GM18498 (cell line): ENCODE data around the gene AADACL3.
"Not testable (repeated sequence)": the region's sequence is repeated elsewhere in the genome, so short reads cannot be mapped to it uniquely, and the experiment has no call there.

Experiments
- ATAC-seq: cut with Tn5 transposase; IDR thresholded peaks from one replicate; pipeline ENCODE4 v1.9.1; 2021; ENCODE audit warnings: mild to moderate bottlenecking, moderate library complexity; ENCODE audit not compliant: unreplicated experiment

AADACL3 gene

DNA sequence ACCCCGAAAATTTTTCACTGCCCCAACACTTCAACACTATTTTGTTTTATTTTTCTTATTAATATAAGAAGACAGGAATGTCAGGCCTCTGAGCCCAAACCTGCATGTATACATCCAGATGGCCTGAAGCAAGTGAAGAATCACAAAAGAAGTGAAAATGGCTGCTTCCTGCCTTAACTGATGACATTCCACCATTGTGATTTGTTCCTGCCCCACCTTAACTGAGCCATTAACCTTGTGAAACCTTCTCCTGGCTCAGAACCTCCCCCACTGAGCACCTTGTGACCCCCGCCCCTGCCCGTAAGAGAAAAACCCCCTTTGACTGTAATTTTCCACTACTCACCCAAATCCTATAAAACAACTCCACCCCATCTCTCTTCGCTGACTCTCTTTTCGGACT is 2.3 kb upstream of the AADACL3 start:
- ATAC-seq: not testable (repeated sequence)

DNA sequence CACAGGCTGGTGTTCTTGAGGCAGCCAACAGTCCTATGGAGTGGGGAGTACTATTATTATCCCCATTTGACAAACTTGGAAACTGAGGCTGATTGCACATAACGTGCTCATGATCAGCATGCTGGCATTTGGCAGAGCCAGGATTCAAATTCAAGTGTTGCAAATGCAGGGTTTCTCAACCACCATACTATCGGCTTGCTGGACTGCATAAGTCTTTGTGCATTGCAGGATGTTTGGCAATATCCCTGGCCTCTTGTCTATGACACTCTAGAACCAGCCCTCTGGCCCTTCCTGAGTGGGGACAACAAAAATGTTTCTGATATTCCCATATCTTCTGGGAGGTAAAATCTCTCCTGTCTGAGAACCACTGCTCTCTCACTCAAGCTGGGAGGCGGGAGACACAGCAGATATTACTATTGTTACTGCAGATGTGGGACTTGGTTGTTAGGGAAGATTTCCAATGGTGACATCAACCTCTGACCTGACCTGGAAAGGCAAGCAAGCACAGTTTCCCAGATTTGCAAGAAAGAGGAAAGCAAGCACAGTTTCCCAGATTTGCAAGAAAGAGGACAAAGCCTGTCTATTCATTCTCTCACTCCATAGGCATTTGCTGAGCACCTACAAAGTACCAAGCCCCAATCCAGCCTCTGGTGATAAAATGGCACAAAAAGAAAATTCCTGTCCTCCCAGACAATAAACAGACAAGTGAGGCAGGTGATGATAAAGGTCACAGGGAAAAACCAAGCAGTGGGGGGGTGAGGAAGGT is 1.0 kb upstream of the AADACL3 start:
- ATAC-seq: no peak

DNA sequence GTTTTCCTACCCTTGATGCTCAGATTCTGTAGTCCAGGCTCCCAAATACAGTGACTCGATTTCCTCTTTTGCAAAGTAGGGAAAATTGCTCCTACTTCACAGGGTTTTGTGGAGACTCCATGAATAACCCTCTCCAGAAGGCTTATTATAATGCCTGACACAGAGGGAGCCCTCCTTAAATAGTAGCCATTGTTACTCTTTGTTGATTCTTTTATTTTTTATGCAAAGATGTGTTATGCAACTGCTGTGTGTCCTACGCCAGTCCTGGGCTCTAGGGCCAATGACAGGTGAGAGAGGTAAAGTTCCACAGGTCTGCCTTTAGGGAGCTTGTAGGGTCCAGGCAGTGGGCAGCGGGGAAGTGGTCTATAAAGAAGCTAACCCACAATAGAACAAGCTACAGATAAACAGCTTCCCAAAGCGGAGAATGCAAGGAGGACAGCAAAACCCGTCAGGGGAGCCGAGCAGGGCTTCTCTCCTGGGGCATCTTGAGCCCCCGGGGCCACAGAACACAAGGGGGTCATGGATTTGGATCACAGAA is 1.5 kb downstream of the AADACL3 start:
- no peak for ATAC-seq

DNA sequence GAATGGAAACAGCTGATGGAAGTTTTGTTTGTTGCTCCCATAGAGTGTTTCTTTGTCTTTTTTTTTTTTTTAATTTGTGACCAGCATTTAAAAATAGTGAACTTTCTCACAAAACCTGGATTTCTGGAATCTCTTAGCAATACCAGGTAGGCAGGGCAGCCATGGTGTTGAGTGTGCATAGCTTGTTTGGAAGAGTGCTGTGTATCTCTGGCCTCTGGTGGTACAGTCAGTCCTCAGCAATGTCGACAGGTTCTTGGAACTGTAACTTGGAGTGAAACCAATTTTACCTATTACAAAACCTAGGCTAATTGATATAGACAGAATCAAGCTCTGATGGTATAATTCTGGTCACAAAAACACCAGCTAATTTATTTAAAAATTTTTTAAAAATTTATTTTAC is 6.7 kb downstream of the AADACL3 start:
- no peak for ATAC-seq

DNA sequence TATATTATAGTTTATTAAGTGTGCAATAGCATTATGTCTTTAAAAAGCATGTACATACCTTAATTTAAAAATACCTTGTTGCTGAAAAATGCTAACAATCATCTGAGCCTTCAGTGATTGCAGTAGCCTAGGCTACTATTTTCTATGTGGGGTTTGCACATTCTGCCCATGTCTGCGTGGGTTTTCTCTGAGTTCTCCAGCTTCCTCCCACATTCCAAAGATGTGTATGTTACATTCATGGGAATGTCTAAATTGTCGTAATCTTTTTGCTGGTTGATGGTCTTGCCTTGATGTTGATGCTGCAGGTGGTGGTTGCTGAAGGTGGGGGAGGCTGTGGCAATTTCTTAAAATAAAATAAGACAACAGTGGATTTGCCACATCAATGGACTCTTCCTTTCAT is 12.5 kb downstream of the AADACL3 start:
- no peak for ATAC-seq

DNA sequence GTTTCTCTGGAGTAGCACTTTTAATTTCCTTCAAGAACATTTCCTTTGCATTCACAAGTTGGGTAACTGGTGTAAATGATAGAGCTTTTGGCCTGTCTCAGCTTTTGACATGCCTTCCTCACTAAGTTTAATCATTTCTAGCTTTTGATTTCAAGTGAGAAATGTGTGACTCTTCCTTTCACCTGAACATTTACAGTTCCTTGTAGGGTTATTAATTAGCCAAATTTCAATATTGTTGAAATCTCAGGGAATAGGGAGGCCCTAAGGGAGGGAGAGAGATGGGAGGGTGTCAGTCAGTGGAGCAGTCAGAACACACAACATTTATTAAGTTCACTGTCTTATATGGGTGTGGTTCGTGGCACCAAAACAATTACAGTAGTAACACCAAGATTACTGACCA is 14.2 kb downstream of the AADACL3 start:
- no peak for ATAC-seq

DNA sequence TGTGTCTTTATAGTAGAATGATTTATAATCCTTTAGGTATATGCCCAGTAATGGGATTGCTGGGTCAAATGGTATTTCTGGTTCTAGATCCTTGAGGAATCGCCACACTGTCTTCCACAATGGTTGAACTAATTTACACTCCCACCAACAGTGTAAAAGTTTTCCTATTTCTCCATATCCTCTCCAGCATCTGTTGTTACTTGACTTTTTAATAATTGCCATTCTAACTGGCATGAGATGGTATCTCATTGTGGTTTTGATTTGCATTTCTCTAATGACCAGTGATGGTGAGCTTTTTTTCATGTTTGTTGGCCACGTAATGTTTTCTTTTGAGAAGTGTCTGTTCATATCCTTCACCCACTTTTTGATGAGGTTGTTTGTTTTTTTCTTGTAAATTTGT is 15.2 kb downstream of the AADACL3 start:
- not testable (repeated sequence) for ATAC-seq

DNA sequence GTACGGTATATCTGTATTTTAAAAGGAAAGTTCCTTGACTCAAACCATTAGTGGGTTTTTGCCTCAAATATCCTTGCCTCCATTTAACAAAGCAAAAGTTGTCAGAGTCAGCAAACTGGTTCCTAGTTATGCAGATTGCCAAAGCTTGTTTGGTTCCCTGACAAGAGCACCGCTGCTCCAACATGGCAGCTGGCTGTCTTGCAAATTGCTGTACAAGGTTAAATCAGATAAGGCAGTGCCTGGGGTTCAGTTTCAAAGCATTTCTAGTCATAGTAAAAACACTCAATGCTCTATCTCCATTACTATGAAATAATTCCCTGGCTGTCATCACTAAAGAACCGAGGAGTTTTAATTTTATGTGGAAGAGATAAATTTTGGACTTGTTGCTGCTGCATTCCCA is 18.7 kb downstream of the AADACL3 start:
- no peak for ATAC-seq

DNA sequence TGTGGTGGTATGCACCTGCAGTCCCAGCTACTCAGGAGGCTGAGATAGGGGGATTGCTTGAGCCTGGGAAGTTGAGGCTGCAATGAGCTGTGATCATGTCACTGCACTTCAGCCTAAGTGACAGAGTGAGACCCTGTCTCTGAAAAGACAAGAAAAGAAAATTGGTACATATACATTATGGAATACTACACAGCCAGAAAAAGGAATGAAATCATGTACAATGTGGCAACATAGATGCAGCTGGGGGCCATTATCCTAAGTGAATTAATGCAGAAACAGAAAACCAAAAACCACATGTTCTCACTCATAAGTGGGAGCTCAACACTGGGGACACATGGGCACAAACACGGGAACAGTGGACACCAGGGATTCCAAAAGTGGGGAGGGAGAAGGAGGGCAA is 23.0 kb downstream of the AADACL3 start:
- no peak for ATAC-seq

DNA sequence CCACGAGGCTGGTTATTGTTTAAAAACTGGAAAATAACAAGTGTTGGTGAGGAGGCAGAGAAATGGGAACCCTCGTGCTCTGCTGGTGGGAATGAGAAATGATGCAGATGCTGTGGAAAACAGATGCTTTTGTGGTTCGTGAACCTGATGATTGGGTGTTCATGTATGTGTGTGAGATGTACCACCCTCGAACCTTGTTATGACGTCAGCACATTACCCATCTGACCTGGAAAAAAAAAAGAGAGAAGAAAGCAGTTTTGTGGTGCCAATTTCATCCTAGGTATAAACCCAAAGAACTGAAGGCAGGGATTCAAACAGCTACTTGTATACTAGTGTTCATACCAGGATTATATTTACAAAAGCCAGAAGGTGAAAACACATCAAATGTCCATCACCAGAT is 23.7 kb downstream of the AADACL3 start:
- no peak for ATAC-seq

DNA sequence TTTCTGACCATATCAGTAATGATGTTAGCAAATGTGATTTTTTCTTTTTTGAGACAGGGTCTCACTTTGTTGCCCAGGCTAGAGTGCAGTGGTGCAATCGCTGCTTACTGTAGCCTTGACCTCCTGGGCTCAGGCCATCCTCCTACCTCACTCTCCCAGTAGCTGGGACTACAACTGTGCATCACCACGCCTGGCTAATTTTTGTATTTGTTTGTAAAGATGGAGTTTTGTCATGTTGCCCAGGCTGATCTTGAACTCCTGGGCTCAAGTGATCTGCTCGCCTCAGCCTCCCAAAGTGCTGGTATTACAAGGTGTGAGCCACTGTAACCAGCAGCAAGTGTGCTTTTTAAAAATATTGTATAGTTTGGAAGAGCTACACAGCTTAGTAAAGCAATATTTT is 26.0 kb downstream of the AADACL3 start:
- ATAC-seq: no peak

DNA sequence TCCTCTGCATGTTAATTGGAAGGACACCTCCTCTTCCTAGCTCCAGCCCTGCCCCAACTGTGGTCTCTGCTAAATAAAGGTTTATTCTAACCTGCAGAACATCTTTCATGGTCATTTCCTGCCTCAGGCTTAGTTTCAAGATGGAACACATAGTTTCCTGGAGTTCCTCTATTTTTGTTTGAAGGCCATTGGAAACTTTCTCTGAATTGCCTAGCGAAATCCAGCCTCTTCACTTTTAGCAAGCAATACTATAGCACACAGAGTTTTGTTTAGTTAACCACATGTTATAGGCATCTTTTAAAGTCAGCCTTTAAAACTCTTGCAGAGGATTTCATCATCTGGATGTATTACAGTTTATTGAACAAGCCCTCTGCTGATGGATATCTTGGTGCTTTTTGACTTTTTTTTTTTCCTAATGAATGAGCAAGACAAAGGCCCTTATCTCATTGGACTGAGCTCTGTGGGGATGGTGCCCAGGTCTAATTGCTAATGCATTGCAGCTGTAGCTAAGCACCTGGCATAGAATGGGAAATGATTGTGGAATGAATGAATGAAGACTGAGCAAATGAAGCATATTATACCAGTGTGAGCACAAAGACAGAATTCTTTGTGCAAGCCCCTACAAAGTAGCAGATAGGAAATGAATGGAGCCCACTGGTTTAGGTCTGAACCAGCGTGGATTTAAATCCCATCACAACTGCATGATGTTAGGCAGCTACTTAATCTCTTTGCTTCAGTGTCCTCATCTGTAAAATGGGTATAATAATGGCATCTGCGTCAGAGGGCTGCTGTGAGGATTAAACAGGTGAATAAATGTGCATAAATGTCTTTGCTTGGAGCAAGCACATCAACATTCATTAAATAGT is 29.4 kb downstream of the AADACL3 start:
- ATAC-seq: no peak

DNA sequence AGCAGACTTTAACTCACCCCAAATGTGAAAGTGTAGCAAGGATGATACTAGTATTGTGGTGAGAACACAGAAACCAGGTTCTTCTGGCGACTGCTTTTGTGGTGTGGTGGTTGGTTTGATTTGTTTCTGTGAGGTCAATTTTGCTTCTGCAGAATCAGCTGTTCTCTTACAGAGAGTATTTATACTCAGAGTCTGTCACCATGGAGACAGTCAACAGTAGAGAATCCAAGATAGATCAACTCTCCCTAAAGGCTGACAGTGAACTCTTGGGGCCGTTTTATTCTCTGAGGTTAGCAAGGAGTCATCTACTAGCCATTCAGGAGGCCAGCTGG is 30.0 kb downstream of the AADACL3 start, which contains the start of gene CFAP107:
TSS of gene CFAP107 (plus strand) at position 209 of the 332 bp plus-strand sequence. CDS start 231 bp downstream, outside the sequence.
- no peak for ATAC-seq

DNA sequence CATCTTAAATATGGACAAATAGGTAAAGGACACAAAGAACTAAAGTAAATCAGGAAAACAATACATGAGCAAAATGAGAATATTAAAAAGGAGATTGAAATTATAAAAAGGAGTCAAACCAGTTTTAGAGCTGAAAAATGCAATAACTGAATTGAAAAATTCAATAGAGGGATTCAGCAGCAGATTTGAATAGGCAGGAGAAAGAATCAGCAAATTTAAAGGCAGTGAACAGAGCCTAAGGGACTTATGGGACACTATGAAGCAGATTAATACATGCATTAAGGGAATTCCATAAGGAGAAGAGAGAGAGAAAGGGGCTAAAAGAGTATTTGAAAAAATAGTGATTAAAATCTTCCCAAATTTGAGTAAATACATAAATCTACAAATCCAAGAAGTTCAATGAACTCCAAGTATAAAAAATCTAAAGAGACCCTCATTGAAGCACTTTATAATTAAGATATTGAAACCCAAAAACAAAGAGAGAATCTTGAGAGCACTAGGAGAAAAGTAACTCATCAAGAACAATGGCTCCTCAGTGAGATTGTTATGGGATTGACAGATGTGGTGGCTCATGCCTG is 33.0 kb downstream of the AADACL3 start:
- no peak for ATAC-seq

DNA sequence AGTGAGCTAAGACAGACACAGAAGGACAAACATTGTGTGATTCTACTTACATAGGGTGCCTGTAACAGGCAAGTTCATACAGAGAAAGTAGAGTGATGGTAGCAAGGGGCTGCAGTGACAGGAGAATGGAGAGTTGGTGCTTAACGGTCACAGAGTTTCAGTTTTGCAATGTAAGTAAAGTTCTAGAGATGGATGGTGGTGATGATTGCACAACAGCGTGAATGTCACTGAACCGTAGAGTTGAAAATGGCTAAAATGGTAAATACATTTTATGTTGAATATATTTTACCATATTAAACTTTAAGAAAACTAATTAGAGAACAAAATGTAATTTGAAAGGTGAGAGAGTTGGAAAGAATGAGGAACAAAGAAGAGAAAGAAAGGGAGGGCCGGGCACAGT is 38.8 kb downstream of the AADACL3 start:
- ATAC-seq: no peak

DNA sequence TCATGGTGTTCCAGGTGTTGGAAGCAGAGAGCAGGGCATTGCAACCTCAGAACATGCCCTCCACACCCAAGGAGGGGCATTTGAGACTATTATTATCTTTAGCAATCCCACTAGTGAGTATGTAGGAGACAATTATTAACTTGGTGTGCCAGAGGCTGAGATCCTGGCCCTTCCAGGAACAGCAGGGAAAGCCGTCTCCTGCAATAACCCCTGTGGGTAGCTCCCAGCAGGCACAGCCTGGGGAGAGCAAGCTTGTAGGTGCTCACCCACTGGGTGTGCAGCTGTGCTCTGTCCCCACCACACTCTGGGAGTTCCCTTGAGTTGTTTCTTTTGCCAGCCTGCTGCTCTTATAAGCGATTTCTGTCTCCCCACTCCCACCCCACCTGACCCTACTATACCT is 40.4 kb downstream of the AADACL3 start:
- ATAC-seq: no peak

DNA sequence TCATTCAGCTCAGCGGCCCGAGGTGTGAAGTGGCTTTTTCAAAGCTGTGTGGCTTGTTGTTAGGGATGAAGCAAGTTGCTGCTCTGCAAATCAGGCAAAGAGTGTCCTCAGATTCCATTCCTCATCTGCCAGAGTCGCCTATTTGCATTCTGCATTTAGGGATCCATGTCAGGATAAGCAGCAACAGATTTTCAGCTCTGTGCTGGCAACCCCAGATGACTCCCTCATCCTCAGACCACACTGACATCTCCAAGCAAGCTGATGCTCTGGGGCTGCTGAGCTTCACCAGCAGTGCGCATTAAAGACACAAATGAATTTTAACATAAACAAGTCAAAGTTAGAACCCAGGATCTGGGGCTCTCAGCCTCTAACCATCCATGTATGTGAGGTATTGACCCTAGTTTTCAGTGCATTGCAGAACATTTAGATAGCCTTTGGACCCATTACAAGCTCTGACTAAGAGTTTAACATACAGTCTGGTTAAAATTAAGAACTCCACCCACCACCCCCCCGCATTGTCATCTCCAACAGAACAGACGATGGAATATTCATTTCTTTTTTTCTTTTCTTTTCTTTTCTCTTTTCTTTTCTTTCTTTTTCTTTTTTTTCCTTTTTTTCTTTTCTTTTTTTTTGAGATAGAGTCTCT is 41.0 kb downstream of the AADACL3 start:
- no peak for ATAC-seq

DNA sequence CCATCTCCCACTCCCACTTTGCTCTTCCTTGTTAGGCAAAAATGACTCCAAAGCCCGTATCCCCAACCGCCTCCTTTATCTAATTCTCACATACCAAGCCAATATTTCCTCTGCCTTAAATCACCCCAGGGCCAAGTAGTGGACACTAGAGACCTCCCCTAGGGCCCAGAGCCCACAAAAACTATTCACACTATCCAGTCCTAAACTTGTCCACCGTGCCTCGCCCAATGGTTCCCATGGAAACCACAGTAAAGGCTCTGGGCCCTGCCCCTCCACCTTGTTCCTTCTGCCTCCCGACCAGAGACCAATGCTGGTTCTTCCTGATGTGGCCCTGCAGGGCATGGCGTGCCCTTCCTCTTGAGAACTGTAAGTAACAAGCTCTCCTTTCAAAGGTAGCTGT is 41.9 kb downstream of the AADACL3 start:
- no peak for ATAC-seq

DNA sequence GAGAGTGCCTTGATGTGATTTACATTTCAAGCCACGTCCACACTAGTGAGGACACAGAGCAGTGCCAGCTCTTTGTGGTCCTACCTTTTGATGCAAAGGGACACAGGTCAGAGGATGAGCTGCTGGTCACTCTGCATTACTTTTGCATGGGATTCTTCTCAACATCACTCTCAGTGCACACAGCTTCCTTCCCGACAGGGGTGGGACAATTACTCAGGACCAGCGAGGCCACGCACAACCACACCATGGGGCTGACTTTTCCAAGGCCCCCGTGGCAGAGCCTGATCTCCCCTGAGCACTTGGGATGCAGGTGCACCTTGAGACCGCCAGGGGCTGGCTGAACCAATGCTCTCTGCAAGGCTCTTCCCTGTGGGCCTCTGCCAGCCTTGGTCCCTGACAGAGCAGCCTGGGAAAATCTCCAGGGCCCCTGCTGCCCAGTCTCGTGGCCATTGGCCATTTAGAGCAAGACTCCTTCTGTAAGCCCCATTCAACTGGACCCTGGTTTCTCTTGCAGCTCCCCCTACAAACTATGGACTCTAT is 44.4 kb downstream of the AADACL3 start:
- no peak for ATAC-seq

DNA sequence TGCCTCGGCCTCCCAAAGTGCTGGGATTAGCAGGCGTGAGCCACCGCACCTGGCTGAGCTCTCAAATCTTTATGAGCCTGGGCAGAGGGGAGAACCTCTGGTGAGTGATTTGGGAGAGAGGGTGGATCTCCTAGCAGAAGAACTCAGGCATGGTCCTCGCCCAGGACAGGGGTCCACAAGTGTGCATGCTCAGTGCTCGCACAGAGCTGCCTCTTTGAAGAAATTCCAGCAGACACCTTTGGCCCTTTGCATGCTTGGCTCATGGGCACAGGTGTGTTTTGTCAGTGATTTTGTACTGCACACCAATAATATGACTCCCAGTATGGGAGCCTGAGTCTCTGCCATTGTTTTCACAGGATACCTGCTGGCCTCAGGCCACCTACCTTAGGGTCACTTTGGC is 45.9 kb downstream of the AADACL3 start:
- ATAC-seq: no peak

DNA sequence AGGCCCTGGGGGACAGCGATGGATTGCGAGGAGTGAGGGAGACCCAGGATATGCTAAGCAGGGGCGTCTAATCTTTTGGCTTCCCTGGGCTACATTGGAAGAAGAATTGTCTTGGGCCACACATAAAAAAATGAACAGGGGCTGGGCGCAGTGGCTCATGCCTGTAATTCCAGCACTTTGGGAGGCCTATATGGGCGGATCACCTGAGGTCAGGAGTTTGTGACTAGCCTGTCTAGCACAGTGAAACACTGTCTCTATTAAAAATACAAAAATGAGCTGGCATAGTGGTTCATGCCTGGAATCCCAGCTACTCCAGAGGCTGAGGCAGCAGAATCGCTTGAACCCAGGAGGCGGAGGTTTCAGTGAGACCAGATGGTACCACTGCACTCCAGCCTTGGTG is 46.9 kb downstream of the AADACL3 start:
- ATAC-seq: no peak
